Measurements from ENCODE around the gene FRMD5. TPM values are rescaled to one million over a fixed set of nuclear protein-coding genes. Genes with fewer than 3 reads are reported as not detected.

FRMD5 gene
- total RNA-seq, 1 experiment from 2014 or later: 27.2 TPM

DNA sequence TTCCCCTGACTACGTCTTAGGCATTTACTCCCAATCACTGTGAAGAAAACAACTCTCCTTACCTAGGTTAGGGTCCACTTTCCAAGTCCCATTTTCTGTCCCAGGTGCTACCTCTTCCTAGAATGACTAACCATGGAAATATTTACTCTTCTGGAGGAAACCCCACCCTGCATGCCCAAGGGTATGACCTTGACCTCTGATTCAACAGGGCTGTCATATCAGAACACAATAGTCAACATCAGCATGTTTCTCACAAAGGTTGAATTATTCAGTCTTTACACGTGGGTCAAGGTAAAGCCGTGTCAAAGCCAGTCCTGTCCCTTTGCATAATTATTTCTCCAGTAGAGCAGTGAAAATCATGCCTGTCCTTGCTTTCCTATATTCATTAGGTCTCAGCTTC lies 4.3 kb upstream of the FRMD5 start:
- H4K20me1 ChIP-seq (ENCODE audit: insufficient read depth): no peaks in the 10 kb centered on the region
- H3K79me2 ChIP-seq (ENCODE audit: insufficient read depth, low read length): peaks cover 3% of the 10 kb centered on the region
- ChIA-PET POLR2A (interaction anchor here (1.1 kb wide), 1 partner anchor 15 kb away, joined by 4 read pairs; no protein-coding TSS in a partner anchor), CTCF (no interaction called here), RAD21 (ENCODE audit: low non-redundant PET in 1 of 2, low total read pairs in 2 of 2, uncharacterized antibody in 2 of 2, unreplicated experiment in 2 of 2) (no interaction called here)
- H3K4me3 ChIP-seq (replicated peaks in 1 of 2; ENCODE audit: low read depth in 1 of 2, low read length in 2 of 2): peak overlapping the region in 1 of 2 experiments; percentile 19; a peak in 1 of 4 replicates
- no peaks in the 10 kb centered on the region for H3K9me2 ChIP-seq (ENCODE audit: insufficient read depth)
- no peak overlapping the region for H3K27ac ChIP-seq (ENCODE audit: low read depth, low read length)
- peak overlapping the region; percentile 63 for H3K4me2 ChIP-seq (ENCODE audit: low read length)
- intact Hi-C loops (cut with micrococcal nuclease): no loop called here
- no peaks in the 10 kb centered on the region for H3K36me3 ChIP-seq (ENCODE audit: control insufficient read depth in 1 of 2, insufficient read depth in 2 of 2, low read length in 2 of 2)
- H3K9me3 ChIP-seq (ENCODE audit: control insufficient read depth in 1 of 2, insufficient read depth in 1 of 2, low read depth in 1 of 2, low read length in 2 of 2): no peaks in the 10 kb centered on the region
- no peak overlapping the region for H3K9ac ChIP-seq (ENCODE audit: low read length)
- H3K27me3 ChIP-seq (ENCODE audit: insufficient read depth, low read length): no peaks in the 10 kb centered on the region
- no peak for ATAC-seq
- no peak for DNase-seq (ENCODE audit: low read depth, low spot score)
- TF ChIP-seq SP1 (IDR thresholded peaks at IDR 0.05; ENCODE audit: low read depth): 0 out of 2 replicates have a peak, but pooled peaks have one; percentile 36
- TF ChIP-seq, protein P1, sequence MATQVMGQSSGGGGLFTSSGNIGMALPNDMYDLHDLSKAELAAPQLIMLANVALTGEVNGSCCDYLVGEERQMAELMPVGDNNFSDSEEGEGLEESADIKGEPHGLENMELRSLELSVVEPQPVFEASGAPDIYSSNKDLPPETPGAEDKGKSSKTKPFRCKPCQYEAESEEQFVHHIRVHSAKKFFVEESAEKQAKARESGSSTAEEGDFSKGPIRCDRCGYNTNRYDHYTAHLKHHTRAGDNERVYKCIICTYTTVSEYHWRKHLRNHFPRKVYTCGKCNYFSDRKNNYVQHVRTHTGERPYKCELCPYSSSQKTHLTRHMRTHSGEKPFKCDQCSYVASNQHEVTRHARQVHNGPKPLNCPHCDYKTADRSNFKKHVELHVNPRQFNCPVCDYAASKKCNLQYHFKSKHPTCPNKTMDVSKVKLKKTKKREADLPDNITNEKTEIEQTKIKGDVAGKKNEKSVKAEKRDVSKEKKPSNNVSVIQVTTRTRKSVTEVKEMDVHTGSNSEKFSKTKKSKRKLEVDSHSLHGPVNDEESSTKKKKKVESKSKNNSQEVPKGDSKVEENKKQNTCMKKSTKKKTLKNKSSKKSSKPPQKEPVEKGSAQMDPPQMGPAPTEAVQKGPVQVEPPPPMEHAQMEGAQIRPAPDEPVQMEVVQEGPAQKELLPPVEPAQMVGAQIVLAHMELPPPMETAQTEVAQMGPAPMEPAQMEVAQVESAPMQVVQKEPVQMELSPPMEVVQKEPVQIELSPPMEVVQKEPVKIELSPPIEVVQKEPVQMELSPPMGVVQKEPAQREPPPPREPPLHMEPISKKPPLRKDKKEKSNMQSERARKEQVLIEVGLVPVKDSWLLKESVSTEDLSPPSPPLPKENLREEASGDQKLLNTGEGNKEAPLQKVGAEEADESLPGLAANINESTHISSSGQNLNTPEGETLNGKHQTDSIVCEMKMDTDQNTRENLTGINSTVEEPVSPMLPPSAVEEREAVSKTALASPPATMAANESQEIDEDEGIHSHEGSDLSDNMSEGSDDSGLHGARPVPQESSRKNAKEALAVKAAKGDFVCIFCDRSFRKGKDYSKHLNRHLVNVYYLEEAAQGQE (IDR thresholded peaks at IDR 0.05; ENCODE audit: low read depth): no peak
- TF ChIP-seq EGR1 (IDR thresholded peaks at IDR 0.05; ENCODE audit: low read depth): no peak
- peak; percentile 61; the same call in 1 of the 2 replicates for TF ChIP-seq JUND (IDR thresholded peaks at IDR 0.05)
- no peak for TF ChIP-seq POLR2AphosphoS5 (IDR thresholded peaks at IDR 0.05; ENCODE audit: low read depth, low read length)
- TF ChIP-seq TCF7L2 (IDR thresholded peaks at IDR 0.05; ENCODE audit: borderline replicate concordance, extremely low read depth, insufficient read depth, insufficient read length): peak; percentile 18
- no peak for TF ChIP-seq SRF (IDR thresholded peaks at IDR 0.05; ENCODE audit: low read depth)
- TF ChIP-seq, protein P2, sequence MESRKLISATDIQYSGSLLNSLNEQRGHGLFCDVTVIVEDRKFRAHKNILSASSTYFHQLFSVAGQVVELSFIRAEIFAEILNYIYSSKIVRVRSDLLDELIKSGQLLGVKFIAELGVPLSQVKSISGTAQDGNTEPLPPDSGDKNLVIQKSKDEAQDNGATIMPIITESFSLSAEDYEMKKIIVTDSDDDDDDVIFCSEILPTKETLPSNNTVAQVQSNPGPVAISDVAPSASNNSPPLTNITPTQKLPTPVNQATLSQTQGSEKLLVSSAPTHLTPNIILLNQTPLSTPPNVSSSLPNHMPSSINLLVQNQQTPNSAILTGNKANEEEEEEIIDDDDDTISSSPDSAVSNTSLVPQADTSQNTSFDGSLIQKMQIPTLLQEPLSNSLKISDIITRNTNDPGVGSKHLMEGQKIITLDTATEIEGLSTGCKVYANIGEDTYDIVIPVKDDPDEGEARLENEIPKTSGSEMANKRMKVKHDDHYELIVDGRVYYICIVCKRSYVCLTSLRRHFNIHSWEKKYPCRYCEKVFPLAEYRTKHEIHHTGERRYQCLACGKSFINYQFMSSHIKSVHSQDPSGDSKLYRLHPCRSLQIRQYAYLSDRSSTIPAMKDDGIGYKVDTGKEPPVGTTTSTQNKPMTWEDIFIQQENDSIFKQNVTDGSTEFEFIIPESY (IDR thresholded peaks at IDR 0.05; ENCODE audit: extremely low read depth, insufficient replicate concordance, low read length): no peak
- no peak for TF ChIP-seq YY1 (IDR thresholded peaks at IDR 0.05; ENCODE audit: extremely low read depth, insufficient replicate concordance, low read depth, low read length)
- peak; percentile 67 for TF ChIP-seq FOSL1 (IDR thresholded peaks at IDR 0.05; ENCODE audit: low read depth)
- no peak for TF ChIP-seq RAD21 (IDR thresholded peaks at IDR 0.05; ENCODE audit: low read depth)
- TF ChIP-seq, protein P3, sequence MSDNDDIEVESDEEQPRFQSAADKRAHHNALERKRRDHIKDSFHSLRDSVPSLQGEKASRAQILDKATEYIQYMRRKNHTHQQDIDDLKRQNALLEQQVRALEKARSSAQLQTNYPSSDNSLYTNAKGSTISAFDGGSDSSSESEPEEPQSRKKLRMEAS (IDR thresholded peaks at IDR 0.05): peak; percentile 18; the same call in 1 of the 2 replicates
- no peak for TF ChIP-seq SIN3A (IDR thresholded peaks at IDR 0.05; ENCODE audit: low read depth)
- TF ChIP-seq POLR2A (IDR thresholded peaks at IDR 0.05; ENCODE audit: borderline replicate concordance, extremely low read depth, insufficient read depth, insufficient read length): no peak
- TF ChIP-seq CBX3 (IDR thresholded peaks at IDR 0.05; ENCODE audit: low read depth): no peak
- no TSS peak for BruUV-seq (replicated peaks)
- H3K4me1 ChIP-seq (ENCODE audit: control insufficient read depth in 1 of 2, insufficient read depth in 2 of 2, low read length in 2 of 2): peaks cover 14 to 43% of the 10 kb centered on the region in 2 experiments
- peak overlapping the region; percentile 76 for H2AFZ ChIP-seq (ENCODE audit: low read depth, low read length, poor library complexity, severe bottlenecking)
